GM19452 (cell line): ENCODE data around the gene MMP15.
"Not testable (repeated sequence)": the region's sequence is repeated elsewhere in the genome, so short reads cannot be mapped to it uniquely, and the experiment has no call there.

ENCODE experiments used
- ATAC-seq: cut with Tn5 transposase; IDR thresholded peaks from one replicate; pipeline ENCODE4 v1.9.1; 2021; ENCODE audit not compliant: unreplicated experiment

Gene MMP15

GRCh38 chr16:58085584-58086251 is 60.2 kb downstream of the MMP15 start:
- ATAC-seq: no peak

- no peak for ATAC-seq
These were observed 61.0 kb downstream of the MMP15 start for GRCh38 chr16:58086381-58087208.

DNA sequence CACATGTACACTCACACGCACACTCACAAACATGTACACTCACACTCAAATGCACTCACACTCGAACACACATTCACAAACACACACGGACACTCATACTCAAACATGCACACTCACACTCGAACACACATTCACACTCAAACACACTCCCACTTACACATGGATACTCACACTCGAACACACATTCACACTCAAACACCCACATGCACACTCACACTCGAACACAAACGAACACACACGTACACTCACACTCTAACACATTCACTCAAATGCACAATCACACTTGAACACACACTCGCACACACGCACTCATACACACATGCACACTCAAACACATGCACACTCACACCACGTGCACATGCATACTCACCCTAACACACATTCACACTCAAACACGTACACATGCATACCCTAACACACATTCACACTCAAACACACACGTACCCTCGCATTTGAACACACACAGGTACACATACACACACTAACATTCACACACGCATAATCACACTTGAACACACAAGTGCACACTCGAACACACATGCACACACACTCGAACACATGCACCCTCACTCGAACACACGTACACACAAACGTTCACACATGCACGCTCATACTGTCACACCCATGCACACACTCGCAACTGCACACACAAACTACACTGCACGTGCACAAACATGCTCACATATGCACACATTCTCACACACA is 61.8 kb downstream of the MMP15 start:
- ATAC-seq: no peak

DNA sequence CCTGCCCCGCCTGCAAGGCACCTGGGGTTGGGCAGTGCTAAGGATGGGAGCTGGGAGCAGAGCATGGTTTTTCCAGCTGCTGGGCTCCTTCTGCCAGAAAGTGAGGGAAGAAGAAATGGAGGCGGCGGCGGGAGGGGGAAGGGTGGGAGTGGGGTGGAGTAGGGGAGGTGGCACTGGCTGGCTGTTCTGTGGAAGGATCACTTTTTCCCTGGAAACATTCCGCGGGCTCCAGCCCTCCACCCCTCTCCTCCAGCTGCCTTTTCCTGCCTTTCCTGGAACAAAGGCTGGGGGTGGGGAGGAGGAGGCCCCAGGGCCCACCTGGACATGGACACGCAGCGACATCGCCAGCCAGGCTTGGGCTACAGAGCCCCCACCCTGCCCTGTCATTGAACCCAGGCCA is 62.5 kb downstream of the MMP15 start:
- ATAC-seq: no peak

DNA sequence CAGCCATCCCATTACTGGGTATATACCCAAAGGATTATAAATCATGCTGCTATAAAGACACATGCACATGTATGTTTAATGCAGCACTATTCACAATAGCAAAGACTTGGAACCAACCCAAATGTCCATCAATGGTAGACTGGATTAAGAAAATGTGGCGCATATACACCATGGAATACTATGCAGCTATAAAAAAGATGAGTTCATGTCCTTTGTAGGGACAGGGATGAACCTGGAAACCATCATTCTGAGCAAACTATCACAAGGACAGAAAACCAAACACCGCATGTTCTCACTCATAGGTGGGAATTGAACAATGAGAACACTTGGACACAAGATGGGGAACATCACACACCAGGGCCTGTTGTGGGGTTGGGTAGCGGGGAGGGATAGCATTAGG is 64.8 kb downstream of the MMP15 start:
- not testable (repeated sequence) for ATAC-seq

DNA sequence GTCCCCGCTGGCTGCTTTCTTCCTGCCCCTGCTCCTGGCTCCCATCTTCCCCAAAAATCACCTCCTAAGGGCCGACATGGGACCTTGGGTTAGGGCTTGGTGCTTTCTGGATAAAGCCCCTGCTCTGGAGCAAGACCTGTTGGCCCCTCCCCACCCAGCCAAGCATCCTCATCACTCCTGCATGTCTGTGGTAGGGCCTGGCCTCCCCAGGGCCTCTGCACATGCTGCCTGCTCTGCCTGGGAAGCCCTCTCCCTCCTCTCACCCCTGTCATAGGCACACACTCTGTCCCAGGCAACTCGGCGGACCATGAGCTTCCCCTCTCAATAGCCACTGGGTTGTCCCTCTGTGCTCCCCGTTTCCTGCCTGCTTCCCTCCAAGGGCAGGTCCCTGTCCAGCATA is 68.5 kb downstream of the MMP15 start:
- ATAC-seq: no peak

- no peak for ATAC-seq
These were observed 69.4 kb downstream of the MMP15 start for GRCh38 chr16:58094791-58095574.

DNA sequence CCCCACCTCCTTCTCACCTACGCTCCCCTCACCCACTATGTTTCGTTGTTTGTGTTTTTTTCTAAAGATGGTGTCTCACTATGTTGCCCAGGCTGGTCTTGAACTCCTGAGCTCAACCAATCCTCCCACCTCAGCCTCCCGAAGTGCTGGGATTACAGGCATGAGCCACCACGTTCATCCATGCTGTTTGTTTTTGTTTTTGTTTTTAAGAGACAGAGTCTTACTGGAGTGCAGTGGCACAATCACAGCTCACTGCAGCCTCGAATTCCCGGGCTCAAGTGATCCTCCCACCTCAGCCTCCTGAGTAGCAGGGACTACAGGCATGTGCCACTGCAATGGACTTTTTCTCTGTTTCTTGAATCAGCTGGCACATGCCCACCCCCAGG is 70.0 kb downstream of the MMP15 start:
- ATAC-seq: not testable (repeated sequence)

DNA sequence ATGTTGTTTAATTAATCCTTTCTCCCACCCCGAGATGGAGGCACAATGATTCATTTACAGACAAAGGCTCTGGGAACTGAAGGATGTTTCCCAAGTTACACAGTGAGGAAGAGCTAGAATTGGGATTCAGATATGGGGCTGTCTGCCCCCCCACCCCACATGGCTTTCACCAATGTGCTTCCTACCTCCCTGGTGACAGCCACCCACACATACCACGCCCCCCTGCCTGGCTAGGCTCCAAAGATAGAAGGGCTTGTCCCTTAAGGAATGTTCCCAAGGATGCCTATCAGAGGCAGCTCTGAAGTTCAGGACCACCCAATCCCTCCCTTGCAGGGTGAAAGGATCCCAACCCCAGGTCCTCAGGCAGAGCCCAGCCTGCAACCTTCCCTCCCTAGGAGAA is 70.7 kb downstream of the MMP15 start:
- no peak for ATAC-seq
